ENCODE results near the gene PER1. TPM values are rescaled to one million over a fixed set of nuclear protein-coding genes. Genes with fewer than 3 reads are reported as not detected.

The PER1 gene
- total RNA-seq, 2 experiments from 2014 or later: 35.0 to 38.1 TPM

DNA sequence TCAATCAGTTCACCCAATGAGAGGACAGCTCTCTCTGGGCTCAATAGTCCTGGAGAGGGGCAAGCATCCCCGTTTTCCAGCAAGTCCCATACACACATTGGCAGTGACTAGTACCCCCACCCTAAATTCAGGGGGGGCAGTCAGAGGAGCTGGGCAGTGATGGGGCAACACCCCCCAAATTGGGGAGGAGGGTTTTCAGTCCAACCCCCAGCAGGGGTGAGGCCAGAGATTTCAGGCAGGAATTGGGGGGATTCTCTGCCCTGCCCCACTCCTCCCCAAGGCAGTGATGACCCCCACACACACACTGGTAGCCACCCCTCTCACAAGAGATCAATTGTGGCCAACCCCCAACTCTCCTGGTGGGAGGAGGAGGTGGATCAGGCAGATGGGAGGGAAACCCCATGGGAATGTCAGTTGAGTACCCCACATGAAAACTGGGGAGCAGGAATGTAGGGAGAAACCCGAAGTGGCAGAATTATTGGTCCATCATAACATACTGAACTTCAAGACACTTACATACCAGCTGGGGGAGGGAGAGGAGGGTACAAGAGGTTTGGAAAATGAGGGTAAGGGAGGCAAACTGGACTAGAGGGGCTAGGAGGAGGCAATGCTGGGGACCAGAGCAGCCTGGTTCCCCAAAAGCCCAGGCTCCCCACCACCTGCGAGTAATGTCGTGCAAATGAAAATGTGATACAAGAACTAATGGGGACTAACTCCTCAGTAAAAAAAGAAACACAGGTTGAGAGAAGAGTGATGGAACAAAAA is 7.4 kb upstream of the PER1 start:
- H3K9me3 Mint-ChIP-seq (ENCODE audit: insufficient read depth): no peaks in the 10 kb centered on the region
- DNase-seq (no peak), ATAC-seq (no peak)
- POLR2A ChIA-PET: interaction anchor here (0.6 to 8.3 kb wide), 4 partner anchors 9 to 741 kb away, joined by 3 to 343 read pairs (median 4); no protein-coding TSS in a partner anchor
- CTCF ChIA-PET: interaction anchor here (0.8 to 14.0 kb wide), 8 partner anchors 8 to 99 kb away, joined by 3 to 165 read pairs (median 7); partner anchors contain the start of genes ALOXE3 and HES7
- H3K27ac Mint-ChIP-seq: peak overlapping the region; percentile 72
- peaks cover 52% of the 10 kb centered on the region for H3K4me1 Mint-ChIP-seq (ENCODE audit: low read depth)
- H3K27me3 Mint-ChIP-seq (ENCODE audit: low read depth): no peaks in the 10 kb centered on the region
- peak overlapping the region; percentile 27 for H3K4me3 Mint-ChIP-seq
- H3K36me3 Mint-ChIP-seq (ENCODE audit: low read depth): peaks cover 34% of the 10 kb centered on the region

DNA sequence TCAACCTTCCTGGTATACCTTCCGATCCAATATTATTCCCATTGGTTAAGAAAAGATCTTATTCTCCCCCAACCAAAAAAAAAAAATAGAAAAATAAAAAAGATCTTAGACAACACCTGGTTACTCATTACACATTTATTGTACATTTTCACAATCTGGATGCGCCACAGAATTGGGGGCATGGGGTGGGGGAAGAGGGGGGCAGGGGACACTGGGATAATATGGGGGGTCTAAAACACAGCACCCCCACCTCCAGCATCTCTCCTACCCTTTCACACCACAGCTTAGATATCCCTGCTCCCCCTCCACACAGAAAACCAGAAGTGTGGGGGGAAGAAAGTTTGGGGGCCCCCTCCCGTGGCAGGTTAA is 6.8 kb upstream of the PER1 start:
- POLR2A ChIA-PET: interaction anchor here (0.6 to 8.3 kb wide), 4 partner anchors 15 to 39 kb away, joined by 4 to 343 read pairs (median 6); no protein-coding TSS in a partner anchor
- Mint-ChIP-seq H3K4me1 (ENCODE audit: low read depth) (peaks cover 46% of the 10 kb centered on the region), H3K27me3 (ENCODE audit: low read depth) (no peaks in the 10 kb centered on the region), H3K4me3 (no peak overlapping the region), H3K9me3 (ENCODE audit: insufficient read depth) (no peaks in the 10 kb centered on the region), H3K27ac (peak overlapping the region; percentile 87), H3K36me3 (ENCODE audit: low read depth) (peaks cover 36% of the 10 kb centered on the region)
- DNase-seq (no peak), ATAC-seq (no peak)
- CTCF ChIA-PET: interaction anchor here (0.7 to 14.0 kb wide), 13 partner anchors 8 to 65 kb away, joined by 3 to 165 read pairs (median 4); partner anchors contain the start of genes ALOXE3 and HES7

DNA sequence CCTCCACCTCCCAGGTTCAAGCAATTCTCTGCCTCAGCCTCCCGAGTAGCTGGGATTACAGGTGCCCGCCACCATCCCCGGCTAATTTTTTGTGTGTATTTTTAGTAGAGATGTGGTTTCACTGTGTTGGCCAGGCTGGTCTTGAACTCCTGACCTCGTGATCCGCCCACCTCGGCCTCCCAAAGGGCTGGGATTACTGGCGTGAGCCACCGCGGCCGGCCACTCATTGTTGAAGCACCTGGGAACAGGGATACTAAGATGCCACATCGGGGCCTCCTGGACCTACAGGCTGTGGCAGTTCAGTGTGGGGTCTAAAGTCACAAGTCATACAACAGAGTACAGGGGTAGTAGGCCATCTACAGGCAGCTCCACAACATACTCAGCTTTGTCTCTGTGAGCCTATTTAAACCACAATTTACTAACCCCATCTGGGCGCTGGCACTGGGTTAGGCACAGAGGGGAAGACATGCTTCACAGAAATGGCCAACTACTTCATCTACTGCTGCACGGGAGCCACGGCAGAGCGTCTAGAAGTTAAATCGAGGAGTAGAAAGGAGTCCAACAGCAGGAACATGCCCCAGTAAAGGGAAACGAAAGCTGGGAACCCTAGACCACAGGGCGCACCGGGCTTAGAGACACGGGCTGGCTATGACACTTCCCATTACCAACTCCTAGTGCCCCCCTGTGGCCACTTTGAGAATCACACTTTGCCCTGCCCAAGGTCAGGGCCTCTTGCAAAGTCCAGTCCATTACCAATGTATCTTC is 6.2 kb upstream of the PER1 start:
- ChIA-PET CTCF (interaction anchor here (0.7 to 14.0 kb wide), 16 partner anchors 9 to 169 kb away, joined by 3 to 165 read pairs (median 4); partner anchors contain the start of genes ALOXE3 and HES7), POLR2A (interaction anchor here (0.6 to 8.3 kb wide), 6 partner anchors 12 to 40 kb away, joined by 3 to 343 read pairs (median 4); no protein-coding TSS in a partner anchor)
- peak overlapping the region; percentile 87 for H3K27ac Mint-ChIP-seq
- DNase-seq: peak; percentile 93
- peaks cover 40% of the 10 kb centered on the region for H3K4me1 Mint-ChIP-seq (ENCODE audit: low read depth)
- H3K4me3 Mint-ChIP-seq: peak overlapping the region; percentile 2
- no peaks in the 10 kb centered on the region for H3K9me3 Mint-ChIP-seq (ENCODE audit: insufficient read depth)
- peaks cover 37% of the 10 kb centered on the region for H3K36me3 Mint-ChIP-seq (ENCODE audit: low read depth)
- no peaks in the 10 kb centered on the region for H3K27me3 Mint-ChIP-seq (ENCODE audit: low read depth)
- no peak for ATAC-seq

DNA sequence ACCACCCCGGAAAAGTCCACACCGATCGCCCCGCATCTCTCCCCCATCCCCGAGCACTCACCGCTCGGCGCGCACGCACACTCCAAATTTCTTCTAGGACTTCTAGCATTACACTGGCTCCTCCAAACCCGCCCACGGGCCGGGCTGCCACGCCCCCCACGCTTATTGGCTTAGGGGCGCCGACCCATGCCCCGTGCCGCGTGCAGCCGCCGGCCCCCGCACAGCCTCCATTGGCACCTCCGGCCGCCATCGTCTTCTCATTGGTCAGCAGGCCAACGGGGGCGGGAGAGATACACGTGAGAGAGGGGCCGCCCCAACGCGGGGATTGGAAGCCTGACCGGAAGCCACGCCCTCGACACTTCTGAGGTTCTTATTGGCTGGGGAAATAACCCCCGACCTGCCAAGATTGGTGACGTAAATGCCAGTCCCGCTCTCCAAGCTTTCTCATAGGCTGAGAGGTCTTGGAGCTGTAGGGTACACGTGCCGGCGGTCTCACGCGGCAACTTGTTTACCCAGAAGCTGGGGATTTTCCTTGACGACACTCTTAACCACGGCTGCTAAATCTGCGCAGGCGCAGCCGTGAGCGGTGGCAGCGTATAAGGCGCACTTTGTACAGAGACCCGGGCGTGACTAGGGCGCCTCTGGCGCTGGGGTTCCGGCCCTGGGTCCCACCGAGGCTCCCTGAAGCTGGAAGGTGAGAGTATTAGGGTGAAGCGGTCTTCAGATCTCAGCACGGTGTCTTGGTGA is 4.2 kb upstream of the PER1 start:
- Mint-ChIP-seq H3K36me3 (ENCODE audit: low read depth) (peaks cover 31% of the 10 kb centered on the region), H3K4me1 (ENCODE audit: low read depth) (peaks cover 36% of the 10 kb centered on the region), H3K27me3 (ENCODE audit: low read depth) (no peaks in the 10 kb centered on the region), H3K27ac (no peak overlapping the region), H3K4me3 (no peak overlapping the region), H3K9me3 (ENCODE audit: insufficient read depth) (no peaks in the 10 kb centered on the region)
- ChIA-PET CTCF (interaction anchor here (0.8 to 14.0 kb wide), 10 partner anchors 13 to 144 kb away, joined by 3 to 165 read pairs (median 5); partner anchors contain the start of genes ALOXE3 and HES7), POLR2A (interaction anchor here (0.7 to 8.1 kb wide), 24 partner anchors 8 to 700 kb away, joined by 3 to 164 read pairs (median 6); partner anchors contain the start of genes ALOXE3, AURKB, BORCS6 and CTC1)
- peak; percentile 100 for DNase-seq
- peak; percentile 82 for ATAC-seq

DNA sequence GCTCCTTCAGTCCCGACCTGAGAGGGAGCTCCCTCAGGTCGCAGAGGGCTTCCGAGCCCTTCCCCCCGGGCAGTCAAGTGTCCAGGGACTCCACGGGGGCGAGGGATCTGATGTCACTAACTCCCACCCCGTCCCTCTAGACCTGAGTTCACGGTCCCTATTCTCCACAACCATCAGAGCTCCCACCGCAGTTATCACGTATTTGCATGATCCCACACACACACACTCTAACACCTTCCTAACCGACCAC is 3.7 kb upstream of the PER1 start:
- ChIA-PET POLR2A (interaction anchor here (0.6 to 8.1 kb wide), 24 partner anchors 8 to 701 kb away, joined by 3 to 164 read pairs (median 6); partner anchors contain the start of genes ALOXE3, BORCS6, CTC1 and HES7), CTCF (interaction anchor here (0.8 to 14.0 kb wide), 7 partner anchors 12 to 95 kb away, joined by 3 to 165 read pairs (median 5); partner anchors contain the start of genes ALOXE3 and HES7)
- no peak overlapping the region for H3K27ac Mint-ChIP-seq
- no peak overlapping the region for H3K4me3 Mint-ChIP-seq
- H3K9me3 Mint-ChIP-seq (ENCODE audit: insufficient read depth): no peaks in the 10 kb centered on the region
- H3K4me1 Mint-ChIP-seq (ENCODE audit: low read depth): peaks cover 32% of the 10 kb centered on the region
- no peak for DNase-seq
- no peak for ATAC-seq
- H3K27me3 Mint-ChIP-seq (ENCODE audit: low read depth): no peaks in the 10 kb centered on the region
- peaks cover 26% of the 10 kb centered on the region for H3K36me3 Mint-ChIP-seq (ENCODE audit: low read depth)

DNA sequence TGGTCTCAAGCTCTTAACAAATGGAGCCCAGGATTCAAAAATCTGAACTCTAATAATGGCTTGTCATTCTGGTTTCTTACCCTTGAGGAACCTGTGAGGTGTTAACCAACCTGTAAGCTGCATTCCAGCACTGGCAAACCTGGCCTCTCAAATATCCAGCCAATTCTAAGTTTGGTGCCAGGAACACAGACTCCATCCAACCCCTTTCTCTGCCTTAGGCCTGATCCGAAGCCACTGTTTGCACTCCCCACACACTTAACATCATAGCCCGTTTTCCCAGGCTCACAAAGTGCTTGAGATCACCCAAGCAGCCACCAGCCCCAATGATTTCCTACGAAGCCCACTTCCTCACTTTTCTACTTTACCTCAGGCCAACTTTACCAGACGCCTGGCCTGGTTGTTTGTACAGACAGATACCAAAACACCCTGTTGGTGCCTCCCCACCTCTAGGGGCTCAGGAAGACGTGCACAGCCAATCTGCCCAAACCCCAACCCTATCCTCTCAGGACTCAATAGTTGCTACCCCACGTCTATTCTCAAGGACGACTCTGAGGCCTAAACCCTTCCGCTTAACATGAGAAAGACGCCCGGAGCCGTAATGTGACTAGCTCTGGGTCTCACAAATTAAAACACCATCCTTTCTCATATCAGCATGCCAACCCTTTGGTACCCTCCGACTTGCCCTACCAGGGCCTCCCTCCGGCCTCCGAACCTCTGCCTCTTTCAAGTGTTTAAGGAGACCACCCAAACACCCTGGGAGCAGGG is 3.2 kb upstream of the PER1 start:
- Mint-ChIP-seq H3K9me3 (ENCODE audit: insufficient read depth) (no peaks in the 10 kb centered on the region), H3K27me3 (ENCODE audit: low read depth) (no peaks in the 10 kb centered on the region), H3K4me3 (no peak overlapping the region), H3K4me1 (ENCODE audit: low read depth) (peaks cover 32% of the 10 kb centered on the region), H3K27ac (no peak overlapping the region), H3K36me3 (ENCODE audit: low read depth) (peaks cover 21% of the 10 kb centered on the region)
- ATAC-seq (no peak), DNase-seq (no peak)
- ChIA-PET POLR2A (interaction anchor here (0.6 to 8.1 kb wide), 23 partner anchors 8 to 701 kb away, joined by 3 to 164 read pairs (median 7); partner anchors contain the start of genes ALOXE3, BORCS6, CTC1 and HES7), CTCF (interaction anchor here (0.8 to 14.0 kb wide), 6 partner anchors 9 to 35 kb away, joined by 3 to 165 read pairs (median 7); partner anchors contain the start of gene ALOXE3)

DNA sequence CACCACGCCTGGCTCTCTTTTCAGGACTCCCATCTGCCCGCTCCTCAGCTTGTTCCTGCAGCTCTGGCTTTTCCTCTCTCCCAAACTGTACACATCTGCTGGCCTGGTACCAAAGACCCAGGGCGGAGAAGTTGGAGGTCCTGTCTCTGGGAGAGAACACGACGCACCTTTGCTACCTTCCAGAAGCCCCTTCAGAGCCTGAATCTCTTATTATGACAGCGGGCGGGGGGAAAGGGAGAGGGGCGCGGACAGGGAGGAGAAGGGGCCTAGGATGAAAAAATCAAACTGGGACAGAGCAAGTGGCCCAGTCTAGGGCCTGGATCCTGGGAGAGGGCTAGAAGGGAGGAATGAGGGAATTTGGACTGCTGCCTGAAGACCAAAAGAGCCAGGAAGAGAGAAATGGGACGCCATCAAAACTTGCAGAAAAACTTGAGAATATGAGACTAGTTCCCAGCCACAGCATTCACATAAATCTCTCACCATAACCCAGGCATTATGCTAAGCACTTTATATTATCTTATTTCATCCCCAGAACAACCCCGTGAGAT is 2.5 kb upstream of the PER1 start:
- Mint-ChIP-seq H3K4me1 (ENCODE audit: low read depth) (peaks cover 26% of the 10 kb centered on the region), H3K27me3 (ENCODE audit: low read depth) (no peaks in the 10 kb centered on the region), H3K4me3 (no peak overlapping the region), H3K9me3 (ENCODE audit: insufficient read depth) (no peaks in the 10 kb centered on the region), H3K36me3 (ENCODE audit: low read depth) (peaks cover 14% of the 10 kb centered on the region), H3K27ac (no peak overlapping the region)
- CTCF ChIA-PET: interaction anchor here (1.0 to 14.0 kb wide), 4 partner anchors 9 to 34 kb away, joined by 3 to 165 read pairs (median 38); partner anchors contain the start of gene ALOXE3
- POLR2A ChIA-PET: interaction anchor here (0.7 to 8.1 kb wide), 10 partner anchors 9 to 700 kb away, joined by 3 to 164 read pairs (median 8); partner anchors contain the start of genes BORCS6, CTC1 and VAMP2
- DNase-seq: no peak
- no peak for ATAC-seq

DNA sequence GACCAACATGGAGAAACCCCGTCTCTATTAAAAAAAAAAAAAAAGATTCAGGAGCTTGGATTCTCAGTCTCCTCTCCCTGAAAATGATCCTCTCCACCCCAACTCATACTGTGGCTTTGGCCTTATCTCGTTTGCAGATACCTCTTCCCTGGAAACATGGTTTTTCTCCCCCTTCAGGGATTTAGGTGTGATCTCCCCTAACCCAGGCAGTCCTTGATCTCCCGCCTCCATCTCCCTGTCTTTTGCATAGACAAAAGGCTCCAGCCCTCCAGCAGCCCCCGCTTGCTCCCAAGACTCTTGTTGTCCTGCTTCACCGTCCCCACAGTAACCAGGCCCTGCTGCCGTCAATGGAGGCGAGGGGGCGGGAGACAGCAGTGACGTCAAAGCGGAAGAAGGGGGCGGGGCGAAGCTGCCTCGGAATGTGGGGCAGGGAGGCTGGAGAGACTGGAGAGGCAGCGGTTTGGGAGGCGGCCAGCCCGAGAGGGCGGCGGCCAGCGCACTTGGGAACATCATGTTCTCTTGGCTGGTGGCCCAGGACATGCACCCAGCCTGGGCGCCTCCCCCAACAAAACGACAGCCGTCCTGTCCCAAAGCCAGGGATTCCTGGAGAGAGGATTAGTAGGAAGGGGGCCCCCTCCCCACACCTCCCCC is 1.9 kb upstream of the PER1 start:
- ChIA-PET POLR2A (interaction anchor here (0.5 to 8.1 kb wide), 10 partner anchors 10 to 230 kb away, joined by 3 to 164 read pairs (median 4); partner anchors contain the start of genes BORCS6, CTC1 and VAMP2), CTCF (interaction anchor here (1.0 to 14.0 kb wide), 3 partner anchors 16 to 34 kb away, joined by 3 to 165 read pairs (median 3); no protein-coding TSS in a partner anchor)
- H3K4me3 Mint-ChIP-seq: peak overlapping the region; percentile 69
- H3K27me3 Mint-ChIP-seq (ENCODE audit: low read depth): no peaks in the 10 kb centered on the region
- peaks cover 23% of the 10 kb centered on the region for H3K4me1 Mint-ChIP-seq (ENCODE audit: low read depth)
- no peak overlapping the region for H3K27ac Mint-ChIP-seq
- DNase-seq (peak; percentile 92), ATAC-seq (peak; percentile 3)
- H3K36me3 Mint-ChIP-seq (ENCODE audit: low read depth): peaks cover 15% of the 10 kb centered on the region
- H3K9me3 Mint-ChIP-seq (ENCODE audit: insufficient read depth): no peaks in the 10 kb centered on the region

DNA sequence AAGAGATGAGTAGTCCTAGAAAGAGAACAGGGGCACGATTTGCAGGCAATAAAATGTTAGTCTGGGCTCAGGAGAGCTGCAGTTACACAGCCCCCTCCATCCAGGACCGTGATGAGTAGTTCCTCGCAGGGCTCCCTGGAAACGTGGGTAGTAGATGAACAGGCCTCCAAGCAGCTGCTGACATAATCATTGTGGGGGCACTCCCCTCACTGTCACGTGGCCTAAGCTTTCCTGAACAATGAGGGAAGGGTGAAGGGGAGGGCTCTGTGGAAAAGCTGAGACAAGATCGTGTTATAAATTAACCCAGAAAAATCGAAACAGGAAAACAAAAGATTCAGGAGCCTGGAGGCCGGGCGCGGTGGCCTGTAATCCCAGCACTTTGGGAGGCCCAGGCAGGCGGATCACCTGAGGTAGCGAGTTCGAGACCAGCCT is 1.3 kb upstream of the PER1 start:
- Mint-ChIP-seq H3K27me3 (ENCODE audit: low read depth) (no peaks in the 10 kb centered on the region), H3K36me3 (ENCODE audit: low read depth) (peaks cover 13% of the 10 kb centered on the region), H3K9me3 (ENCODE audit: insufficient read depth) (no peaks in the 10 kb centered on the region), H3K4me3 (peak overlapping the region; percentile 61), H3K27ac (peak overlapping the region; percentile 91), H3K4me1 (ENCODE audit: low read depth) (peaks cover 19% of the 10 kb centered on the region)
- ATAC-seq (no peak), DNase-seq (no peak)
- CTCF ChIA-PET: interaction anchor here (1.0 to 14.0 kb wide), 3 partner anchors 15 to 34 kb away, joined by 3 to 165 read pairs (median 3); no protein-coding TSS in a partner anchor
- POLR2A ChIA-PET: interaction anchor here (0.5 to 8.1 kb wide), 8 partner anchors 10 to 231 kb away, joined by 3 to 164 read pairs (median 4); partner anchors contain the start of genes BORCS6, CTC1 and VAMP2

Data from activated CD8-positive, alpha-beta T cell treated with anti-CD3 and anti-CD28 coated beads, Interleukin-2, amount 10 ng/mL, durations not matched to agents 7 days and 5 days (primary cell).